HG02588 (cell line): ENCODE measurements around the gene C11orf97.
"Not testable (repeated sequence)": the region's sequence is repeated elsewhere in the genome, so short reads cannot be mapped to it uniquely, and the experiment has no call there.

Source experiments
- ATAC-seq: cut with Tn5 transposase; IDR thresholded peaks from one replicate; pipeline ENCODE4 v1.9.1; 2021; ENCODE audit warnings: mild to moderate bottlenecking, moderate library complexity; ENCODE audit not compliant: unreplicated experiment

The C11orf97 gene

GRCh38 chr11:94511932-94512781 lies at the start of gene C11orf97:
C11orf97 (plus strand) TSS chr11:94512461; CDS start chr11:94512529, 68 bp downstream.
- ATAC-seq: peak; percentile 90

GRCh38 chr11:94469416-94469815 lies 42.8 kb upstream of the C11orf97 start:
- ATAC-seq: peak; percentile 83

- ATAC-seq: peak; percentile 87
Observed at GRCh38 chr11:94472916-94473799, 39.1 kb upstream of the C11orf97 start.

GRCh38 chr11:94477624-94478023 lies 34.6 kb upstream of the C11orf97 start:
- no peak for ATAC-seq

- ATAC-seq: no peak
Observed at GRCh38 chr11:94481342-94481741, 30.9 kb upstream of the C11orf97 start.

GRCh38 chr11:94486068-94486467 lies 26.2 kb upstream of the C11orf97 start:
- ATAC-seq: no peak

GRCh38 chr11:94493281-94494125 lies 18.8 kb upstream of the C11orf97 start, which contains the start of the genes ANKRD49 and MRE11:
ANKRD49 (plus strand) TSS chr11:94493984; CDS start chr11:94496694, 2,710 bp downstream.
MRE11 (minus strand) TSS chr11:94493844; CDS start chr11:94492801, 1,043 bp downstream.
- peak; percentile 100 for ATAC-seq

- peak; percentile 61 for ATAC-seq
Observed at GRCh38 chr11:94494126-94494680, 18.1 kb upstream of the C11orf97 start.

- ATAC-seq: no peak
Observed at GRCh38 chr11:94500181-94500580, 12.1 kb upstream of the C11orf97 start.

GRCh38 chr11:94501522-94501921 lies 10.7 kb upstream of the C11orf97 start:
- no peak for ATAC-seq

GRCh38 chr11:94504689-94505293 lies 7.5 kb upstream of the C11orf97 start:
- ATAC-seq: no peak

- ATAC-seq: not testable (repeated sequence)
Observed at GRCh38 chr11:94506513-94506912, 5.7 kb upstream of the C11orf97 start.

GRCh38 chr11:94507485-94507884 lies 4.8 kb upstream of the C11orf97 start:
- no peak for ATAC-seq

GRCh38 chr11:94513091-94513490 lies 830 bp downstream of the C11orf97 start:
- ATAC-seq: peak; percentile 12

GRCh38 chr11:94515398-94515797 lies 3.1 kb downstream of the C11orf97 start:
- ATAC-seq: no peak

- no peak for ATAC-seq
Observed at GRCh38 chr11:94516725-94517124, 4.5 kb downstream of the C11orf97 start.

GRCh38 chr11:94518300-94518699 lies 6.0 kb downstream of the C11orf97 start:
- ATAC-seq: no peak

- peak; percentile 49 for ATAC-seq
Observed at GRCh38 chr11:94519478-94520084, 7.3 kb downstream of the C11orf97 start.

GRCh38 chr11:94521684-94522083 lies 9.4 kb downstream of the C11orf97 start:
- no peak for ATAC-seq
